8988T (cell line): ENCODE results near the gene MLXIP.
"Not testable (repeated sequence)": the region's sequence is repeated elsewhere in the genome, so short reads cannot be mapped to it uniquely, and the experiment has no call there.

ENCODE experiments used
- DNase-seq: peaks from one replicate; pipeline ENCODE4 v3.0.0; 2011

MLXIP gene

GRCh38 chr12:122056406-122056805 is 22.1 kb upstream of the MLXIP start:
- DNase-seq: not testable (repeated sequence)

DNA sequence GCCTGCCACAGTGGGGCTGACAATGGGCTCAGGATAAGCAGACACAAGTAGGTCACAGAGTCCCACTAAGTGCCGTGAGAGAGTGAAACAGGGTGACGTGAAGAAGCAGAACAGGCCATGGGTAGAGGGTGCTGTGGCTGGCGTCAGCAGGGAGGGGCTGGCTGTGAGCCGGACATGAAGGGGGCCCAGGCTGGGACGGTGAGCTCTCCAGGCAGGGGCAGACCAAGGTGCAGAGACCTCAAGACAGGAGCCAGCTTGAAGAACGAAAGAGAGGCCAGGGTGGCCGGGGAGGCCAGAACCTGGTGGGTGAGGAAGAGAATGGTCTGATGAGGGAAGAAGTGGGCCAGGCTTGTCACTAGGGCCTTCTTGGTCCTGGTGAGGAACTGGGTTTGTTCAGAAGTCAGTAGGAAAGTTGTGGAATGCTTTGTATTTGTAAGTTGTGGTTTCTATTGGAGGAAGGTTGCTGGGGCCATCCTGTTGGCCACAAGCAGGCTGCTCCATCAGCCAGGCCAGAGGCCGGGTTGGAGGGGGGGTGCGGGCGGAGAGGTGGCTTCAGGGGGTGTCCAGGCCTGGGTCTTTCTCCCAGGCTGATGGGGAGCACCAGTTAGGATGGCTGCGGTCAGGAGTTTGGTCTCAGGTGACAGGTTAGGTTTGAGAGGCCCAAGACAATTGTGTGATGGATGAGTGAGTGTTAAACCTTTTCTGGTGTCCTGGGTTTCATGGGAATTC is 21.4 kb upstream of the MLXIP start:
- DNase-seq: no peak

GRCh38 chr12:122057769-122058168 is 20.8 kb upstream of the MLXIP start:
- no peak for DNase-seq

DNA sequence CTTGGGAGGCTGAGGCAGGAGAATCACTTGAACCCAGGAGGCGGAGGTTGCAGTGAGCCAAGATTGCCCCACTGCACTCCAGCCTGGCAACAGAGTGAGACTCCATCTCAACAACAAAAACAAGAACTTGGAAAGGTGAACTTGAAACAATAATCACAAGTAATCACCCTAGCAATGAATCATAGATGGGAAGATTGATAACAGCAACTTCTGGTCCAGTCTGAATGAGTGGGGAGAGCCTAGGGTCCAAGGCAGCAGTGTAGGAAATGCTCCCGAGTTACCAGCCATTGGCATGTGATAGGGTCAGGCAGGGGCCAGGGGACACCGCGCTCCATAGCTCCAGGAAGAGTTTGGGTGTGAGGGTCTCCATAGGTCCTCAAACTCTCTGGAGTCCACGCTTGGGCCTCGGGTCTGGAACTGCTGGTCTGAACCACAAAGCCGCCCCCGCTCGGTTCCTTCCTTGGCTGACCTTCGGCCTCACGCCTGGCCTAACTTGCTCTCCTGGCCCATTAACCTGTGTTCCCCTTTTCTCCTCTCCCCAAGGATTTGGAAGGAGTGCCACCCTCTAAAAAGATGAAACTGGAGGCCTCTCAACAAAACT is 19.9 kb upstream of the MLXIP start:
- DNase-seq: no peak

DNA sequence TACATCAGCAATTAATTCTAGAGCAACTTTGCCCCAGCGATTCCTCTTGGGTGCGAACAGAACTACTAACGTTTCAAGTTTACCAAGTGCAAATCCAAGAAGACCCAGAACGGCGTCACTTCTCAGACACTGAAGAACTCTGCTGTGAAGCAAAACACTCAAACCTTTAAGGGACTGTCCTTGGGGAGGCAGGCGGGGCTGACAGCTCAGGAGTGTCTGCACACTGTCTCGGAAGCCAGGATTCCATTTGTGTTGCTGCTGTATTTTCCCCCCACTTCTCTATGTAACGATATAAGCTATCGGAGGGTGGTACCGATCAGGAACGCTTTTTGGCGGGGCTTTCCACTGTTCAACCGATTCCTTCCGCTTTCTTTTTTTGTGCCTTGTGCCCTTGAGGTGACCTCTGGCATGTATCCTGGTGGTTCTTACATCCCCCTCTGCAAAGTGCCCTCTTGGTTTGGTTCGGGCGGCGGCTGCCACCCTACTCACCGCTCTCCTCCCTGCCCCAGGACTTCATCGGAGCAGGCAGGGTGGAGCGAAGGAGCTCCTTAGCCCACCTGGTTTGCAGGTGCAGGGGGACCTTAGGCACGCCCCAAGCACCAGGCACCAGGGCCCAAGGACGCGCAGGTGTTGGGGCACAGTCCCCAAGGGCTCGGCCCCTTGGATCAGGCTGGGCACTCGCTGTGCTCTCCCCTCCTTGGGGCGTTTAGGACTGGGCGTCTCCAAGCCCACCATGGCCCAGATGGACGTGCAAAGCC is 19.2 kb upstream of the MLXIP start:
- DNase-seq: no peak

DNA sequence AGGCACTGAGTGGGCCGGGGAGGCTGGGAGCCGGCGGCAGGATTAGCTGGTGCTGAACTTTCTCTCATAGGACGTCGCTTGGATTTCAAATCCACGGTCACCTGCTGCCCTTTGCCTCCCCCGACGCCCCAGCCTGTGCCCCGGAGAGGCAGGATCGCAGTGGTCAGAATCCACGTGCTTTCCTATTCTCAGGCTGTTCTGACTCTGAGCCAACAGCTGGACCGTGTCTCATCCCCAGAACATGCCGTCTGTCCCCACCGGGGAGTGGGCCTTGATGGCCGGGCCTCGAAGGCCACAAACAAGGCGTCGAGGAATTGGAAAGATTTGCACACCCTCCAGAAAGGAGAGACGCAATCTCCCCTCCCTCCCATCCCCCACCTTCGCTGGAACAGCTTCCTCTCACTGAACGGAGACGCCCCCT is 18.5 kb upstream of the MLXIP start:
- DNase-seq: no peak

- DNase-seq: no peak
Observed at GRCh38 chr12:122061253-122061652, 17.3 kb upstream of the MLXIP start.

DNA sequence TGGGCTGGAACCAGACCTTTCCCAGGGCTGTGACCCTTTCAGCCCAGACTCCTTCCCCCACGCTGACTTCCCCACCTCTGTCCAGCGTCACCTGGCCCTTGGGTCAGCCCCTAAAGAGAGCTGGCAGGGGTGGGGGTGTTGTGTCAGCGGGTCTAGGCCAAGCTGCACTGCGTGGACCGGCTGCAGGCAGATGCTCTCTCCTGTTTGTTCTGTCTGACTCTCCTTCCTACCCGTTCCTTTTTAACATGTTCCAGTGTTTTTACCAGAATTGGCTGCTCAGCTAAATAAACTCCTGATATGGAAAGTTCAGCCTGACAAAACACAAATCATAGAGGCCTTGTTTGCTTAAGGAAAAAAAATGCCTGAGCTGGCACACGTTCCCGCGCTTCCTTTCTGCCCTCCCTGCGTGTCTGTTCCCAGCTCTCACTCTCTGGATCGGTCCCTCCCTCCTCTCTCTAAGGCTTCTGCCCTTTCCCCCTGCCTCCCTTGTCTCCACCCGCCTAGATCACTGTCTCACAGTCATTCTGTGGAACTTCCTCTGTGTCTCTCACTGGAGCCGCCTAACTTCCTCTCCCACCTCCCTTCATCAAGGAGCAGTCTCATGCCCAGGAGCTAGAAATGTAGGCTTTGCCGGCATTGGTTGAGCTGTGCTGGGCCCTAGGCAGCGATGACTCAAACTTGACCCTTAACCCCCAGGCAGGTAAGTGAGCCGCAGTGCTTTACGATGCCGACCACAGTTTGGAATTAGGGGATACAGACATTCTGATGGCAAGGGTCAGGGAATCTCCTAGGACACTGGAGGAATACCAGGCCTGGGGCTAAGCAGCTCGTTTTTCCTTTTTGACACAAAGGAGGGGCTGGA is 15.5 kb upstream of the MLXIP start:
- DNase-seq: no peak

DNA sequence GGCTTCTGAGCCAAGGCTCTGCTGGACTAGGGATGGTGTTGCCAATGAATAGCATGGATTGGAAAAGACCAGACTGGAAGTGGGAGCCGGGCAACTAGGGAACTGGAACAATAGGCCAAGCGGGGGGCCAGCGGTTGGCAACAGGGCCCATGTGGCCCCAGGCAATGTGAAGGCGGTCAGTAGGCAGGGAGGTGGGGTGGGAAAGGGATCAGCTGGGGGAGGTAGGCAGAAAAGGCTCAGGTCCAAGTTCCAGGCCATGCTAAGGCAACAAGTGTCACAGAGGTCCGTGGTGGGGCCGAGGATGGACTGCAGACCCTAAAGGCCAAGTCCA is 14.9 kb upstream of the MLXIP start:
- no peak for DNase-seq

DNA sequence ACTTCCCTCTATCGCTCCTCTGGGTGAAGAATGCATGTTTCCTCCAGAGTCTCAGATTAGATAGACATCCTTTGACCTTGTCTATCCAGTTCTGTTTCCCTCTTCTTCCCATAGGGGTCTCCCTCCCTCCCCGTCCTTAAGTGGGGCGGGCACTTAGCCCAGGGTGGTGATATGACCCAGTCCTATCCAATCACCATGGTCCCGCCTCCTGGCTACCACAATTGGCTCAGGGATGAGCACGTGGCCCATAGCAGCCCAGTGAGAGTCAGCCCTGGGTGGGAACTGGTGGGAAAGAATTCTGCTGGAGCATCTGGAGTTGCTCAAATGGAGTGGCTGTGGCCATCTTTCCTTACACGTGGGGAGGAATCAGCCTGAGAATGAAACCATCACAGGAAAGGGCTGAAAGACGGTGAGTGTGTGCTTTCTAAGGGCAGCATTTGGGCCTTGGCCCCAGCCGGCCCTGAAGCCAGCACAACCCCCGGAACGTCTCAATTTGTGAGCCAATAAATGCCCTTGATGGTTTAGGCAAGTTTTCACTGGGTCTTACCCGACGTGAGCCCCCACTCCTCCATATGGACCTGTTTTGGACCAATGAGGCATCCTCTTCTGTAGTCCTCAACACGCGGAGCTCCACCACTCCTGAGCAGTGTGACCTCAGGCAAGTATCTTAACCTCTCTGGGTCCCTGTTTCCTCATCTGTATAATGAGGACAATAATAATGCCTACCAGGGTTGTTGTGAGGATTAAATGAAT is 14.4 kb upstream of the MLXIP start:
- peak; percentile 83 for DNase-seq

DNA sequence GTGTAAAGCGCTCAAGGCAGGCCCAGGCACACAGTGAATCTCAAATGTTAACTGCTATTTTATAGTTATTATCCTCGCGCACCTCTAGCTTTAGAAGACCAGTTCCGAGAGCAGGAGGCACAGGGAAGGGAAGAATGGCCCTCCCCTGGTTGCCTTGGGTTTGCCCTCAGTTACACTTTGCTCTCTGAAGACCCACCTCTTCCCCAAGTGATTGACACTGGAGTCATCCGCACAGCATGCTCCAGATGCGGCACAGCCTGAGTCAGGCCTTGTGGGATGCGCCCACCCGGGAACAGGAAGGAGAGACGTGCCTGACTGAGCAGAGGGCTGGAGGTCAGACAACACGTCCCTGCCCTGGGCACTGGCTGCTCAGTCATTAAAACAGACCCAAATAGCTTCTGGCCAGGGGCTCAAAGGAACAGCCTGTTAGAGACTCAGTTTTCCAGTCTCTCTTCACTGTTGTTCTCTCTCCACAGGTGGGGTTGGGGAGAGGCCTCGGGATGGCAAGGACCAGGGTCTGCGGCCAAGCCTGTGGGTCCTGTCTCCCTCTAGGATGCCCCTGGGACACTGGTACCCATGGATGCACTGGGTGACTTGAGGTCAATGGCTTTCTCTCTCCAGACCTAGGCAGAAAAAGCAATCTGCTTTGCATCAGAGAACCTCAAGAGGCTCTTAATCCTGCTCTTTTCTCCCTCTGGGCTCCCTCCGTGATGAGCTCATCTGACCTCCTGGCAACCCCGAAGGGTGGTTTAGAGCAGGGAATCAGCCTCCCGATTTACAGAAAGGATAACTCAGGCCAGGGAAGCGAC is 13.6 kb upstream of the MLXIP start:
- no peak for DNase-seq

DNA sequence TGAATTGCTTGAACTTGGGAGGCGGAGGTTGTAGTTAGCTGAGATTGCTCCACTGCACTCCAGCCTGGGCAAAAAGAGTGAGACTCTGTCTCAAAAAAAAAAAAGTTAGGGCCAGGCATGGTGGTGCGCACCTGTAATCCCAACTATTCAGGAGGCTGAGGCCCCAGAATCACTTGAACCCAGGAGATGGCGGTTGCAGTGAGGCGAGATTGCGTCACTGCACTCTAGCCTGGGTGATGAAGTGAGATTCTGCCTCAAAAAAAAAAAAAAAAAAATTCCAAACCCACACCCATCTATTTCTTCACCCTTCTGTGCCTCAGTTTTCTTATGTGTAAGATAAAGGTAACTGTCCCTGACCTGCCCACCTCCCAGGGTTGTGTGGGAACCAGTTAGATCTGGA is 11.0 kb upstream of the MLXIP start:
- no peak for DNase-seq

DNA sequence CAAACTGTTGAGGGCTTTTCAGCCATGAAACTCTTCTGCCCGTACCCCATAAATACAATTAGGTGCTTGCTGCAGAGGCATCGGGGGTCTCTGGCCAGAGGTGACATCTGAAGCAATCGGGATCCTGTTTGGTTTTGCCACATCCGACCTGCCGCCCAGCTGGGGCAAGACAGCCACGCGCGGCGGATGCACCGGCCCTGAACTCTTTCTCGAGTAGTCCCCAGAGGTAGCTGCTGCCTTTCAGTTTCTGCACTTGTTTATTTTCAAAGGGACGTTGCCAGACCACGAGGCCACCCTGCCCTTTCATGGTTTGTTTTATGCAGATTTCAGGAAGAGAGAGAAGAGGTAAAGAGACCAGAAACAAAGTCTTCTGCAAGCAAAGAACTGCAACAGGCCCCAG is 10.6 kb upstream of the MLXIP start:
- DNase-seq: no peak

- no peak for DNase-seq
Observed at GRCh38 chr12:122072031-122072970, 6.3 kb upstream of the MLXIP start.

DNA sequence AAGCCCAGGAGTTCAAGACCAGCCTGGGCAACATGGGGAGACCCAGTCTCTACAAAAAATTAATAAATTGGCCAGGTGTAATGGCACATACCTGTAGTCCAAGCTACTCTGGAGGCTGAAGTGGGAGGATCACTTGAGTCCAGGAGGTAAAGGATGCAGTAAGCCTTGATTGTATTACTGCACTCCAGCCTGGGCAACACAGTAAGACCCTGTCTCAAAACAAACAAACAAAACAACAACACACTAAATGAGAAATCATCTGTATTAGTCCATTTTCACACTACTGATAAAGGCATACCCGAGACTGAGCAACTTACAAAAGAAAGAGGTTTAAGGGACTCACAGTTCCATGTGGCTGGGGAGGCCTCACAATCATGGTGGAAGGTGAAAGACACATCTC is 4.7 kb upstream of the MLXIP start:
- no peak for DNase-seq

DNA sequence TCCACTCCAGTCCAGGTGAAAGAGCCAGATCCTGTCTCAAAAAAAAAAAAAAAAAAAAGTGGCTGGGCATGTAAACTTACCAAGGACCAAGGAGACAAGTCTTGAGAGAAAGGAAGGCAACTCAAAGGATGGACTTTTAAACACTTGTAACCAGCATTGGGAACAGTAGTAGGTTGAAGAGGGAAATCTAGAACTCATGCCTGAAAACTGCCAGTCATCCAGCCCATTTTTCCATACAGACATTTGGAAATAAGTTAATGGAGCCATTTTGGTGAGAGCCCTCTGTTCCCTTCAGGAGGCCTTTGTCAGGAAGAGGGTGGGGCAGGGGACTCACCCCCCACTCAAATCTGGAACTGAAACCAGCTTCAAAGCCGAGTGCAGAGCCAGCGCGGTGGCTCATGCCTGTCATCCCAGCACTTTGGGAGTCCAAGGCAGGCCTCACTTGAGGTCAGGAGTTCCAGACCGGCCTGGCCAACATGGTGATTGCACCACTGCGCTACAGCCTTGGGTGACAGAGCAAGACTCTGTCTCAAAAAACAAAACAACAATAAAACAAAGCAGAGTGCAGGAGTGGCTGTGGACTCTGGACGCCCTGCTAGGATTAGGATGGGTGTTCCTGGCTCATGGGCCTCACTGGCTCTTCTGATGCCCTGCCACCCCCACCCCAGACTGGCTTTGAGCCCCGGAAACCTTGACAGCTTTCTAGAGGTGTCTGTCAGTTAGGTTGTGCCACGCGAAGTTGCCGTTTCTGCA is 1.6 kb upstream of the MLXIP start:
- no peak for DNase-seq

- DNase-seq: no peak
Observed at GRCh38 chr12:122079033-122079531, 526 bp downstream of the MLXIP start.

DNA sequence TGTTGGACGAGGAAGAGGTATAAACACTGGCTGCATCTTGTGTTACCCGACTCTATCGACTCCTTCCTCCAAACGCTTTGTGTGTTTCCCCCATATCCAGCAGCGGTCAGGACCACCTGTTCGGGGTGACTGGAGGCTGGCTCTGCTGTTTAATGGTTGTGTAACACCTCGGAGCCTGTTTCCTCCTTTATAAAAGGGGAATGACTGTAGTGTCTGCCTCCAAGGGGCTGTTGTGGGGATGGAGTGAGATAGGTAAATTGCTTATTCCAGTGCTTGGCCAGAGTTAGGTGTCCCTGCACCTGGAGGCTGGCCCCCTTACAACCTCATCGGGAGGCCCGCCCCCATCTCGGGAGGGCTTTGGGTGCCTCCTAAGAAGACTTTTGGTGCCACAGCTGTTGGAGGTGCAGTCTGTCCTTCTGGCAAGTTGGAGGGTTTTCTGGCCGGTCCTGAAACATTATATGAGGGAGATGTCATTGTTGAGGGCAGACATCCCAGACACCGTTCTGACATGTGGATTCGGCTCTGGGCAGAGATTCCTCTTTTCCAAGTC is 1.1 kb downstream of the MLXIP start:
- DNase-seq: no peak
